Stimulated activated naive CD8-positive, alpha-beta T cell treated with anti-CD3 and anti-CD28 coated beads, Interleukin-15, Interleukin-2, amounts not matched to agents 100 ng/mL and 50 ng/mL, for 24 hours (primary cell): ENCODE results near the gene SLC16A5.

Source experiments
- H3K27ac Mint-ChIP-seq: one replicate; pipeline ENCODE4 v1.8.0; 2021; ENCODE audit warnings: mild to moderate bottlenecking, mixed read lengths
- H3K27me3 Mint-ChIP-seq: one replicate; pipeline ENCODE4 v1.8.0; 2021; ENCODE audit warnings: mixed read lengths
- H3K36me3 Mint-ChIP-seq: one replicate; pipeline ENCODE4 v1.8.0; 2021; ENCODE audit warnings: low read depth, mixed read lengths
- H3K4me1 Mint-ChIP-seq: one replicate; pipeline ENCODE4 v1.8.0; 2021; ENCODE audit warnings: low read depth, mixed read lengths
- H3K4me3 Mint-ChIP-seq: one replicate; pipeline ENCODE4 v1.8.0; 2021; ENCODE audit warnings: mild to moderate bottlenecking, mixed read lengths
- H3K9me3 Mint-ChIP-seq: one replicate; pipeline ENCODE4 v1.8.0; 2021; ENCODE audit warnings: mixed read lengths

SLC16A5 gene

DNA sequence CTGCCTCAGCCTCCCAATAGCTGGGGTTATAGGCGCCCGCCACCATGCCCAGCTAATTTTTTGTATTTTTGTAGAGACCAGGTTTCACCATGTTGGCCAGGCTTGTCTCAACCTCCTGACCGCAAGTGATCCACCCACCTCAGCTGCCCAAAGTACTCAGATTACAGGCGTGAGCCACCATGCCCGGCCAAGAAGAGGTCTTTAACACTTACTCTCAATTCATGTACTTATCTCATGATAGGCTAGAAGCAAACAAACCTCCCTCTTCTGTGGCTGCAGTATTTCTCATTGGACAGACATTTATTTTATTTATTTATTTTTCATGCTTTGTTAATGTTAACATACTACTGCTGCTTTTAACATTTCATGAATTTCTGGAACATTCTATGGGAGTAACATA is 50.8 kb downstream of the SLC16A5 start:
- no peaks in the 10 kb centered on the region for H3K9me3 Mint-ChIP-seq
- no peaks in the 10 kb centered on the region for H3K27me3 Mint-ChIP-seq
- H3K4me1 Mint-ChIP-seq = peaks cover 8% of the 10 kb centered on the region
- H3K27ac Mint-ChIP-seq = no peak overlapping the region
- H3K4me3 Mint-ChIP-seq = no peak overlapping the region
- peaks cover 44% of the 10 kb centered on the region for H3K36me3 Mint-ChIP-seq

DNA sequence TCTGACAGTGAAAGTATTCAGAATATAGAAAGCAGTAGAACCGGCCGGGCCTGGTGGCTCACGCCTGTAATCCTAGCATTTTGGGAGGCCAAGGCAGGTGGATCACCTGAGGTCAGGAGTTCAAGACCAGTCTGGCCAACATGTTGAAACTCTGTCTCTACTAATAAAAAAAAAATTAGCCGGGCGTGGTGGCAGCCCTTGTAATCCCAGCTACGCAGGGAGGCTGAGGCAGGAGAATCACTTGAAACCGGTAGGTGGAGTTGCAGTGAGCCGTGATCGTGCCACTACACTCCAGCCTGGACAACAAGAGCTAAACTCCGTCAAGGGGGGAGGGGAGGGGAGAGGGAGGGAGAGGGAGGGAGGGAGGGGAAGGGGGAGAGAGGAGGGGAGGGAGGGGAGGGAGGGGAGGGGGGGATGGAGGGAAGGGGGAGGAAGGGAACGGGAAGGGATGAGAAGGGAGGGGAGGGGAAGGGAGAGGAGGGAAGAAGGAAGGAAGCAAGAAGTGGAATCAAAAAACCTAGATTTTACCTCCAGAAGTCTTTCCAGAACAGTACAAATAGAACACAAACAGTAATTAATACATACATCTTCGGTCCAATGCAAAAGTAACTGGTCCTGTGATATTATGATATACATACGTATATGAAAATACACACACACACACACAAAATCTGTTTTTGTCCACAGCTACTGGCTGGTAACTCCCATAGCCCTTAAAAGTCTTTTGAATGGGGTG is 54.6 kb downstream of the SLC16A5 start:
- Mint-ChIP-seq H3K27ac (no peak overlapping the region), H3K27me3 (no peaks in the 10 kb centered on the region), H3K4me1 (peaks cover 8% of the 10 kb centered on the region), H3K9me3 (no peaks in the 10 kb centered on the region), H3K36me3 (peaks cover 61% of the 10 kb centered on the region), H3K4me3 (no peak overlapping the region)

DNA sequence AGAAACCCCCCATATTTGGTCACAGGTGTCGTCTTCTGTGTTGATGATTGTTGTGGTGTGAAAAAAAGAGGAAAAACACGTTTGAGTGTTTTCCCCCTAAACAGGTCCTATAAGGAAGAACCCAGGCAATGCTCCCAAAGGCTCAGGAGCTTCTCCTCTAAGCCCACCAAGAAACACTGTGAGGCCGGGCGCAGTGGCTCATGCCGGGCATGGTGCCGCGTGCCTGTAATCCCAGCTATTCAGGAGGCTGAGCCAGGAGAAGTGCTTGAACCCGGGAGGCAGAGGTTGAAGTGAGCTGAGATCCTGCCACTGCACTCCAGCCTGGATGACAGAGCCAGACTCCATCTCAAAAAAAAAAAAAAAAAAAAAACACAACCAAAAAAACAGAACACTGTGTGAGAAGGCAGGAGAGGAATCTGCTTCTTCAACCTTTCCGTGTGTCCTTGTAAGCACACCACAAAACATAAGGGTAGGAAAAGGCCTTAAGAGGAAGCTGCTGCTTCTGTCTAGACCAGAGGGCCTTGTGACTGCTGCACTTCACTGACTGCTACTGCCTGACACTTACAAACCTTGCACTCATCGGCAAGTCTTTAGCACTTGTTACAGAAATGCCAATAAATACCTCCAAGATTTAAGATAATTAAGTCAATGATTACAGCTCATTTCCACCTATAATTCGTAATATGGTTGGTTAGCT is 57.2 kb downstream of the SLC16A5 start:
- H3K27ac Mint-ChIP-seq = no peak overlapping the region
- peaks cover 75% of the 10 kb centered on the region for H3K36me3 Mint-ChIP-seq
- H3K4me1 Mint-ChIP-seq = peaks cover 13% of the 10 kb centered on the region
- no peaks in the 10 kb centered on the region for H3K9me3 Mint-ChIP-seq
- H3K4me3 Mint-ChIP-seq = no peak overlapping the region
- no peaks in the 10 kb centered on the region for H3K27me3 Mint-ChIP-seq

DNA sequence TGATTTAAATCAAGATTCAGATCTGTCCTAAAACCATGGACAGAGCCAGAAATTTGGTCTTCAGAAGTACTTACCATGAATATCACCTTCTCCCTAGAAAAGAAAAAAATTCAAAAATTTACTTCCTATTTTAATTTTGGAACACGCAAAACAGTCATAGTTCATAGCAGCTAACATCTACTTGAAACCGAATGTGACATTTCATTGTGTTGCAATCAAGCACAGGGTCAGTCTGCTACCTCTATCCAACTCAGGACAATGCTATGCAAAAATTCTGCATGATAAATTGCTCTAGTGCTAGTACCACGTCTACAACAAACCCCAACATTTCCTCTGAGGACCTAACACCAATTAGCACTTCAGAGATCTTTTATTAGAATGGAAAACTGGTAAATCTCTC is 58.8 kb downstream of the SLC16A5 start:
- Mint-ChIP-seq H3K9me3 (no peaks in the 10 kb centered on the region), H3K36me3 (peaks cover 62% of the 10 kb centered on the region), H3K27ac (no peak overlapping the region), H3K4me3 (no peak overlapping the region), H3K27me3 (no peaks in the 10 kb centered on the region), H3K4me1 (peaks cover 6% of the 10 kb centered on the region)

DNA sequence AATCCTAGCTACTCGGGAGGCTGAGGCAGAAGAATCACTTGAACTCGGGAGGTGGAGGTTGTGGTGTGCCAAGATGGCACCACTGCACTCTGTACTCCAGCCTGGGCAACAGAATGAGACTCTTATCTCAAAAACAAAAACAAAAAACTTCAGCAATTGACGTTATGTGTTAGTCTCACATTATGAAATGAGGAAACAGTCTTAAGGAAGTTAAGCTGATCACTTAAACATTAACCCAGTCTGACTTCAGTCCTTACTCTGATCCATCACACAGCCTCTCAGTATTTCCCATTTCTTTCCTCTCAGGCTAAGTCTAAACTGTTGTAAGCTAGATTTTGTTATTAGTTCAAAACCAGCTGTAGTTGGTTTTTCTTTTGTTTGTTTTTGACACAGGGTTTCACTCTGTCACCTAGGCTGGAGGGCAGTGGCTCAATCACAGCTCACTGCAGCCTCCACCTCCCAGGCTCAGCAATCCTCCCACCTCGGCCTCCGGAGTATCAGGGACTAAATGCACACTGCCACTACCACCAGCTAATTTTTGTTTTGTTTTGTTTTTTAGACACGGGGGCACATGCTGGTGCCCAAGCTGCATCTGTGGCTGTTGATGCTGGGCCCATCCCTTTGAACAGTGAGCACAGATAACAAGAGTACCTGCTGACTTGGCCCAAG is 60.3 kb downstream of the SLC16A5 start:
- H3K4me3 Mint-ChIP-seq = no peak overlapping the region
- no peak overlapping the region for H3K27ac Mint-ChIP-seq
- peaks cover 71% of the 10 kb centered on the region for H3K36me3 Mint-ChIP-seq
- no peaks in the 10 kb centered on the region for H3K9me3 Mint-ChIP-seq
- no peaks in the 10 kb centered on the region for H3K27me3 Mint-ChIP-seq
- peaks cover 18% of the 10 kb centered on the region for H3K4me1 Mint-ChIP-seq

DNA sequence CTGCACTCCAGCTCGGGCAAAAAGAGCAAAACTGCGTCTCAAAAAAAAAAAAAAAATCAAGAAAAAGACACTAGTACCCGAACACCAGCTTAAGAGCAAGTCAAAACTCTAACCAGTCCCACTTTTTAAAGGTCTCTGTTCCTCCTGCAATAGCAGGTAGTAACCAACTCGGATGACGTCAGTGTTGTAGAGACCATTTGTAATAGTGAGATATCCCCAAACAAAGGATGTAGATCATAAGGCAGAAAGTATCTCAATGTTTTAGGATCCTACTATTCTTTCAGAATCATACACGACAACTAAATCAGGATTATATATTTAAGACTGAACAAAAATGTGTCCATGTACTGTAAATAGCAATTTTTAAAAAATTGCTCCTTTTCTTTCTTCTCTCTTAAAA is 64.2 kb downstream of the SLC16A5 start:
- no peaks in the 10 kb centered on the region for H3K9me3 Mint-ChIP-seq
- H3K27me3 Mint-ChIP-seq = no peaks in the 10 kb centered on the region
- peaks cover 42% of the 10 kb centered on the region for H3K36me3 Mint-ChIP-seq
- H3K4me3 Mint-ChIP-seq = peak overlapping the region; percentile 93
- no peak overlapping the region for H3K27ac Mint-ChIP-seq
- H3K4me1 Mint-ChIP-seq = peaks cover 35% of the 10 kb centered on the region

DNA sequence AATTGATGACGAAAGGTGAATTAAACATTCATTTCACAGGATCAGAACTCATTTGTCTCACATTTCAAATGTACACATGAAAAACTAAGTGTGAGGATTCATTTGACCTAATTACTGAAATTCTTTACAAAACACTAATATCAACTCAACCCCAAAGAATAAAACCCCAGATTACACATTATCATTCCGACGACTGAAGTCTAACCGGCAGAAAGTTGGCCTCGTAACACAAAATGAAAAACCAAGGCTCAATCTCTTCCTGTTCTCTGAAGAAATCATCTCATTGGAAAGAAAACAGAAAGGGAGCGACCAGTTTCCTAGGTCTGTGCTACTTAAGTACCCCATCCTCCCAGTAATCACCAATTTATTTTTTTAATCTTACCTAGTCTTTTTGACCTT is 64.8 kb downstream of the SLC16A5 start:
- H3K4me3 Mint-ChIP-seq = peak overlapping the region; percentile 93
- no peaks in the 10 kb centered on the region for H3K9me3 Mint-ChIP-seq
- H3K27me3 Mint-ChIP-seq = no peaks in the 10 kb centered on the region
- H3K36me3 Mint-ChIP-seq = peaks cover 39% of the 10 kb centered on the region
- peaks cover 35% of the 10 kb centered on the region for H3K4me1 Mint-ChIP-seq
- H3K27ac Mint-ChIP-seq = peak overlapping the region; percentile 88

GRCh38 chr17:75152922-75153779 is 65.4 kb downstream of the SLC16A5 start:
- H3K27ac Mint-ChIP-seq = peak overlapping the region; percentile 88
- peaks cover 35% of the 10 kb centered on the region for H3K4me1 Mint-ChIP-seq
- peak overlapping the region; percentile 93 for H3K4me3 Mint-ChIP-seq
- no peaks in the 10 kb centered on the region for H3K9me3 Mint-ChIP-seq
- no peaks in the 10 kb centered on the region for H3K27me3 Mint-ChIP-seq
- H3K36me3 Mint-ChIP-seq = peaks cover 33% of the 10 kb centered on the region

- peak overlapping the region; percentile 88 for H3K27ac Mint-ChIP-seq
Observed at GRCh38 chr17:75153780-75154194, 66.0 kb downstream of the SLC16A5 start.

DNA sequence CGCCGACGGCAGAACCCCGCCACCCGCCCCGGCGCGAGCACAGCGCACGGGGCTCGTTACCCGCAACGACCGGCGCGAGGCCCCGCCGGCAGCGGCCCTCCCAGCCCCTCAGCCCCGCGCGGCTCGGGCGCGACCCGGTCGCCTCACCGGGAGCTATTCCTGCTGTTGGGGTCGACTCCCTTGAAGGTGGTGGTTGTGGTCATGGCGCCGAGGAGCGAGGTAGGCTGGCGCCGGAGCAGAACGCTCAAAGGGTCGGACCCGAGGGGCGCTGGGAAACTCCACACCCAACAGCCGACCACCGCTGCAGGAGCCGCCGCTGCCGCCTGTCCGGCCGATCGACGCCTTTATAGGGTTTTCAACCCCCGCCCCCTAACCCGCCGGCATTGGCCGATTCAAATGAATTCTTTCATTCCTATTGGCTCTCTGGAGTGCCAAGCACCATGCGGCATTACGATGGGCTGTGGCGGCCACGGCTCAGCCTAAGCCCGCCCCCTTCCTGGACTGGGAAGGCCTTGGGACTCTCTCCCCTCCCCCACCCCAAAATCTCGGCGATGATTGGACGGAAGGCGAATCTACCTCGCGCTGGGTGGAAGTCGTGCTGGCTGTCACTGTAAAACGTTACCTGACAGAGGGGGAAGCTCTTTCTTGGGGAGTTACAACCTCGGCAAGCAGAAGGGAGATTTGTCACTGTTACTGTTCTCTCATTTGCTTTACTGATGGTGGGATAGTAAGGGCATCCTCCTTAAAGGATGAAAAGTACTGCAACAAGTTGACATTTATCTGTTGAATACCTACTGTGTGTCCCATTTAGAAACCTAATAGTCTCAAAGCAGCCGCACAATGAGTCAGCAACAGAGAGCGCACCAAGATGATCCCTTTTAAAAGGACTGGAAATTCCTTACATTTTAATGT is 66.7 kb downstream of the SLC16A5 start, which contains the start of gene JPT1:
Gene JPT1 (minus strand): TSS at position 318 of the 912 bp plus-strand sequence. CDS start 115 bp downstream, at position 203.
- peaks cover 35% of the 10 kb centered on the region for H3K4me1 Mint-ChIP-seq

More at GRCh38 chr17:75153780-75154194, 66.0 kb downstream of the SLC16A5 start:
- Mint-ChIP-seq H3K9me3 (no peaks in the 10 kb centered on the region), H3K27me3 (no peaks in the 10 kb centered on the region), H3K36me3 (peaks cover 27% of the 10 kb centered on the region), H3K4me3 (peak overlapping the region; percentile 93), H3K4me1 (peaks cover 35% of the 10 kb centered on the region)

DNA sequence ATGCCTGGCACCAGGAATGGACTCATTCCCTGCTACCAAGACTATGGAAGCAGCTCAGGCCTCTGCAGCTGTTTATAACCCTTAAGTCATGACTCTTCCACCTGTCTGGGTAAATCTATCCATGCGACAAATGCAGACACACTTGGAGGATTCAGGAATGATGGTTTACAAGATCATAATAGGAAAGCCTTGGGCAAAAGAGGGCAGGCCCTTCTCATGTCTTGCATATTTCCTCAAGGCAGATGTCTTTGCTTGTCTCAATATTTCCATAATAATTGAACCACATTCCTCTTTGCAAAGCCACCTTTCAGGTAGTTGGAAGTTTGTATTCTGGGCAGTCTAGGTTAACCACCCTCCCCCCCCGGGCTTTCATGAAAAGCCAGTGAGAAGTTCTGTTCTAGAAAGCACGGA is 67.4 kb downstream of the SLC16A5 start:
- Mint-ChIP-seq H3K4me1 (peaks cover 32% of the 10 kb centered on the region), H3K27me3 (no peaks in the 10 kb centered on the region), H3K4me3 (no peak overlapping the region), H3K9me3 (no peaks in the 10 kb centered on the region), H3K36me3 (peaks cover 23% of the 10 kb centered on the region), H3K27ac (no peak overlapping the region)

More for the DNA sequence above, 66.7 kb downstream of the SLC16A5 start, which contains the start of gene JPT1:
- H3K27me3 Mint-ChIP-seq = no peaks in the 10 kb centered on the region
- H3K27ac Mint-ChIP-seq = peak within 1 kb of the TSS; percentile 90
- H3K36me3 Mint-ChIP-seq = peaks cover 27% of the 10 kb centered on the region
- no peaks in the 10 kb centered on the region for H3K9me3 Mint-ChIP-seq
- peak within 1 kb of the TSS; percentile 93 for H3K4me3 Mint-ChIP-seq
